ENCODE results near the gene OR6K2.

The OR6K2 gene

DNA sequence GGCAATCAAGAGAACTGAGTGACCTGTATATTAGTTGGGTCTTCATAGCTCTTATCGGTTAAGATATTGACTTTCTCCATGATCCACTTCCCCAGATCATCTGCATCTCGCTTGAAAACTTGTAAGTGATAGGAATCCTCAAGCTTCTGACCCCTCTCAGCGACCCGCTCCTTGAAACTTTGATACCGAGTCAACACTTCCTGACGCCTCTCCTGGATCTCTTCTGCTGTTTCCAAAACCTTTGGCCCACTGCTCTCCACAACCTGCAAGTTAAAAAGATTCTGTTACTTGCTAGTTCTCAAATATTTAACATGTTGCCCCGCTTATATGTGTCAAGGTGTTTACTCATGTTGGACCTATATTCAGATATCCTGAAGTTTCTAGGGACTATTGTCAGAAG, 15.4 kb downstream of the OR6K2 start:
- peak; percentile 65 for DNase-seq (ENCODE audit: low spot score)

DNA sequence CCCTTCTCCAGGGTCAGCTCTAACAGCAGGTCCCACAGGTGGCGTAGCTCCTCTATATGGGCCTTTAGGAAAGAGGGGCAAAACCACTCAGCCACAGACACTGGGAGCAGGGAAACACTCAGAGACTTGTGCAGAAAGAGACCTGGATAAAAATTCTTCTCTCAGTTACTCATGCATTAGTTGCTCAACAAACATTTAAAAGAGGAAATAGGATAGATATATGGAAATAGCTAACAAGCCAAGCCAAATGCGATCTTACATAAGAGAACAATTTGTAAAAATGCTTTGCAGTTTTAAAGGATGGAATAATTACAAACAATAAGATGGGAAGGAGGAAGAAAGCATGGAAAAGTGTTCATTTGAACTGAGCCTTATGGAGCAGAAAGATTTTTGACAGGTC, 18.8 kb downstream of the OR6K2 start:
- DNase-seq (ENCODE audit: low spot score), result no peak

DNA sequence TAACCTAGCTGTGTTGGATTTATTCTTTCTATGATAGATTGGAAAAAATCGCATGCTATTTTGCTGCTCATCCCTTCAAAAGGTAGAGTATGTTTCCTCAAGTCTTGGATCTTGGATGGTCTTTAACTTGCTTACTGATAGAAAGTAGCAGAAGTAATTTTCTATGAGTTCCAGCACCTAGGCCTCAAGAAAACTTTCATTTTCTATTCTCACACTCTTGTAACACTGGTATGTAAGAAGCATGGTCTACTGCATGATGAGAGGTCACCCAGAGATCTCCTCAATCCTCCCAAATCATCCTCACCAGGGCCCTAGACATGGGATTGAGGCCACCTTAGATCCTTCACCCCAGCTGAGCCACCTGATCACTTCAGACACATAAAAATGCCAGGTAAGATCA, 21.2 kb downstream of the OR6K2 start:
- no peak for DNase-seq (ENCODE audit: low spot score)

DNA sequence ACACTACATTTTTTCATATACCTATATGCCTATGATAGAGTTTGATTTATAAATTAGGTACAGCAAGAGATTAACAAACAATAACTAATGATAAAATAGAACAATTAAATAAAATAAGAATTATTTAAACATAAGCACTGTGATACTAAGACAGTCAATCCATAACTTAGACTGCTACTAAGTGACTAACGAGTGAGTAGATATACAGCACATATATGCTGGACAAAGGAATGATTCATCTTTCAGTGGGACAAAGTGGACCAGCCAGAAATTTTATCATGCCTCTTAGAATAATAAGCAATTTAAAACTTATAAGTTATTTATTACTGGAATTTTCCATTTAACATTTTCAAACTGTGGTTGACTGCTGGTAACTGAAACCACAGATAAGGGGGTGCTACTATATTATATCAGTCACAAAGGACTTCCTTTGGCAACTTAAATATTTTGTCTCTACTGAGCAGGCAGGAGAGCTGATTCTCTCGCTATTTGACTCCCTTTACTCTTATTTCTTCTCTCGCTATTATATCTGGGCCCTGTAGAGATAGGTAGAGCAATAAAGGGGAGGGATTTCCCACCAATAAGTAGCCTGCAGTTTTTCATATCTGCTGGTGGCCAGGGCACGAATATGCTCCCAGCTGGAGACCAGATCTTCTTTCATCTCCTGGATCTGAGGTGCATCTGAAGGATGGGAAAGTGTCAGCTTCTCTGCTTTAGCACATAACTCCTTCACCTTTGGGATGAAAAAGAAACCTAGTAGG, 24.7 kb downstream of the OR6K2 start:
- DNase-seq (ENCODE audit: low spot score), result no peak

DNA sequence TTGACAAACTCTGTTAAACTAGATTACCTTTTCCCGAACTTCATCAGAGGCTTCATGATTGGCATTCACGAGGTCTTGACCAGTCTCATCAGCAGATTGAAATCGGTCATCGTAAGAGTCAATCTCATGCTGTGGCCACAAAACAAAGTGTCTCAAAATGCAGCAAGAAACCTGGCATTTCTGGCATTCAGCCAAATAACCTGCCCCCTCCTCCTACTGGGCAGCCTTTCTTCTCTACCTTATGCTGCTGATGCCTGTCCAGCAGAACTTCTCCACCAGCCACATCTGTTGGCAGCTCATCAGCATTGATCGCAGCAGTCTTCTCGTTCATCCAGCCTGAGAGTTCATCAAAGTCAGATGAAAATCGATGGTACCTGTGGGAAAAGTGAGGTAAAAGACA, 26.1 kb downstream of the OR6K2 start:
- no peak for DNase-seq (ENCODE audit: low spot score)

DNA sequence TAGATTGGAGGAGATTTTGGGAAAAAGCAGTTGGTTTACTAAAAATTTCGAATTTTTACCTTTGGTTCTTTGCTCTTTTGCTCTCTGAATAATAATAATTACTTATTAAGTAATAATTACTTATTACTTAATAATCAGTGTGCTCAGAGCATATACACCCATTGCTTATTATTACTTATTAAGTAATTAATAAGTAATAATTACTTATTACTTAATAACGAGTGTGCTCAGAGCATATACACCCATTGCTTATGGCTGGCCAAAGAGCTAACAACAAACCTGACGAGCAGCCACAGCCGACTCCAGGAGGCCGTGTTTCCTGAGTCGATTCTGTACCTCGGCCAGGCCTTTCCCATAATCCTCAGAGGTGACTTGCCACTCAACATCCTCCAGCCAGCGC, 34.4 kb downstream of the OR6K2 start:
- DNase-seq (ENCODE audit: low spot score), result no peak

DNA sequence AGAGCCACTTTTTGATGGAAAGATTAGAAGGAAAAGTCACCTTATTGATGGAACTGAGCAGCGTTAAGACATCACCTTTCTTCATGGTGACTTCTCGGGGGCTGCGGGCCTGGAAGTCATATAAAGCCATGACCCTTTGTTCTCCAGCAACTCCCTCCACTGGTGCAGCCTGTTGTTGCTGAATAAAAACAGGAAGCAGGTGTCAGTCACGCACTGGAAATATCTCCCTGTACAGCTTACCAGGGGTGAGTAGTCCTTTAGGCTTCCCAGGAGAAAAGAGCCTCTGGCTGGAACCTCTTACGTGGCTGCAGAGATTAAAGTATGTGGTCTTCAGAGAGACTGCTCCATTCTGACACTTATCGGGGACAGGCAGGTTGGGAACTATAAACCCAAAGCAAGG, 45.9 kb downstream of the OR6K2 start:
- no peak for DNase-seq (ENCODE audit: low spot score)

DNA sequence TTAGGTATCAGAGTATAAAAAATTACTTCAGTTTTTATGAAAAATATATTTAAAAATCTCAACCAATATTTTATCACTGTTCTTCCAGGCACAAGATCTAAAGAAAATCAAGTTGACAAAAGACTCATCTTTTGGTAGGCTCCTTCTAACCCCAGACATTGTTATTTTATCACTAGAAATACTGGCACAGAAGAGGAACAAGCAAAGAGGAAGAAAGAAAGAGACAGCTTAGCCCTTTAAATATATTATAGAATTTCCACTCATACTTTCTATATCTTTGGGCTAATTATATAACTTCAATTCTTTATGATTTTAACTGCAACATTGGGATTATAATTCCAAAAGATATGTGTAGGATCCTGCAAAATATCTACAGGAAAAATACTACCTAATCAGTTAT, 46.4 kb downstream of the OR6K2 start:
- no peak for DNase-seq (ENCODE audit: low spot score)

DNA sequence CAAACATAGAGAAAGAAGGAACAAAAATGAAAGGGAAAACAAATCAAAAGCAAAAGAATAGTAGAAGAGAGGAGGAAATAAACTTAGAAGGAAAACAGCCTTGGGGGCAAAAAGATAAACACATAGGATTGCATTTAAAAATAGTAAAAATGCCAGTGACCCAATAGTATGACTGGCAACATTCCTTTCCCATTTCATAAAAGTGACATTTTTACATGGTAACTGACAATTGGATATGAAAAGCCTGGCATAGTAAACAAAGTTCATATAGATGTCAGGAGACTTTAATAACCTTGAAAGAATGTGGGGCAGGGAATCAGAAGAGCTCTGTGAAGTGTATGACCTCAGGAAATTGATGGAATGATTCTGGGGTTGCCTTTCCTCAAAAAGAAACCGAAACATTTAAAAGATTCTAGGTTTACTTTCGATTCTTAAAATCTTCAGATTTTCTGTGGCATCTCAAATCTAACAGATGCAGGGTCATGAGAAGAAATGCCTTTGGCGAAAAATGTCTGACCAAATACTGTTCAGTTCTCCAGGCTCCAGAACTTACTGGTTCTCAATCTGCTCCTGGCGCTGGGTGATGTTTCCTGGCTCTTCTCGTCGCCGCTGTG, 47.6 kb downstream of the OR6K2 start:
- DNase-seq (ENCODE audit: low spot score), result no peak
